GM23248 (cell line): ENCODE results near the gene ANGPT4. TPM values are rescaled to one million over a fixed set of nuclear protein-coding genes. Genes with fewer than 3 reads are reported as not detected.

ENCODE experiments used
- DNase-seq: peaks from one replicate; pipeline ENCODE4 v3.0.0-alpha.2; 2015
- H2AFZ ChIP-seq: fragments of 200-600 bp; sonication (generic); 2 replicates; pipeline ENCODE4 v1.6.1; 2016; ENCODE audit warnings: antibody characterized with exemption
- H3F3A ChIP-seq: fragments of 200-600 bp; sonication (generic); 2 replicates; pipeline ENCODE4 v1.6.1; 2016; ENCODE audit warnings: mild to moderate bottlenecking, antibody characterized with exemption, mixed run types; ENCODE audit not compliant: insufficient read depth
- H3K27ac ChIP-seq: fragments of 200-600 bp; sonication (generic); 2 replicates; pipeline ENCODE4 v1.5.1; 2016; ENCODE audit warnings: mild to moderate bottlenecking
- H3K27me3 ChIP-seq: fragments of 200-600 bp; sonication (generic); replicated peaks from 2 replicates; pipeline ENCODE4 v1.6.1; 2016; ENCODE audit warnings: mild to moderate bottlenecking; ENCODE audit not compliant: insufficient read depth
- H3K36me3 ChIP-seq: fragments of 200-600 bp; sonication (generic); 2 replicates; pipeline ENCODE4 v1.6.1; 2016; ENCODE audit warnings: low read depth, mild to moderate bottlenecking
- H3K4me1 ChIP-seq: fragments of 200-600 bp; sonication (generic); 2 replicates; pipeline ENCODE4 v1.6.1; 2016; ENCODE audit warnings: mild to moderate bottlenecking; ENCODE audit not compliant: insufficient read depth
- H3K4me2 ChIP-seq: fragments of 200-600 bp; sonication (generic); one replicate; pipeline ENCODE4 v1.6.1; 2016; ENCODE audit warnings: mild to moderate bottlenecking; ENCODE audit not compliant: unreplicated experiment
- H3K4me3 ChIP-seq: fragments of 200-600 bp; sonication (generic); 2 replicates; pipeline ENCODE4 v1.5.1; 2016; ENCODE audit warnings: mild to moderate bottlenecking
- H3K79me2 ChIP-seq: fragments of 200-600 bp; sonication (generic); 2 replicates; pipeline ENCODE4 v1.6.1; 2016; ENCODE audit warnings: mild to moderate bottlenecking; ENCODE audit not compliant: insufficient read depth
- H3K9ac ChIP-seq: fragments of 200-600 bp; sonication (generic); 2 replicates; pipeline ENCODE4 v1.6.1; 2016; ENCODE audit warnings: mild to moderate bottlenecking
- H3K9me2 ChIP-seq: fragments of 200-600 bp; sonication (generic); 2 replicates; pipeline ENCODE4 v1.6.1; 2016; ENCODE audit warnings: mixed run types, mild to moderate bottlenecking, moderate library complexity; ENCODE audit not compliant: insufficient read depth
- H3K9me3 ChIP-seq: fragments of 200-600 bp; sonication (generic); one replicate; pipeline ENCODE4 v1.6.1; 2017; ENCODE audit warnings: low read depth
- H4K20me1 ChIP-seq: fragments of 200-600 bp; sonication (generic); 2 replicates; pipeline ENCODE4 v1.6.0; 2016; ENCODE audit not compliant: insufficient read depth
- EZH2 ChIP-seq: fragments of 200-600 bp; sonication (generic); IDR thresholded peaks from 2 replicates; pipeline ENCODE4 v1.6.1; 2018; ENCODE audit warnings: antibody characterized with exemption, mild to moderate bottlenecking; ENCODE audit not compliant: insufficient read depth, poor library complexity, severe bottlenecking
- EZH2phosphoT487 ChIP-seq: fragments of 200-600 bp; sonication (generic); IDR thresholded peaks from 2 replicates; pipeline ENCODE4 v1.6.1; 2018; ENCODE audit warnings: antibody characterized with exemption, moderate library complexity, mild to moderate bottlenecking, low read depth; ENCODE audit not compliant: insufficient read depth
- WGBS, 2 experiments: methylation state at CpG; one replicate each; pipeline ENCODE4 v1.1.6; 2015 to 2017; ENCODE audit warnings: low lambda C conversion rate in 2 of 2, low coverage in 1 of 2; ENCODE audit errors: missing lambda C conversion rate in 2 of 2; 5-methylcytosine and 5-hydroxymethylcytosine counted together
- in situ Hi-C: fragments of 300-500 bp; cut with MboI; formaldehyde crosslinking; loops from 2 replicates; pipeline ENCODE4 v1.15.0; 2020
- polyA plus RNA-seq: library from polyadenylated mRNA; unstranded; fragments of >200 nt; fragmentation: Nextera tagmentation; extraction: Ambion mirVana; gene quantifications from 2 replicates; pipeline ENCODE4 v1.2.1, GENCODE V29; 2016
- total RNA-seq: library from RNA; depleted of rRNA; stranded (reverse); fragments of >200 nt; shearing (Covaris generic); gene quantifications from 2 replicates; pipeline ENCODE4 v1.2.3, GENCODE V29; 2014

ANGPT4 gene
- total and polyA plus RNA-seq, 2 experiments from 2014 or later: not detected

GRCh38 chr20:871948-872347 lies 44.2 kb downstream of the ANGPT4 start:
- Histone ChIP-seq H3F3A (no peaks in the 10 kb centered on the region), H2AFZ (no peak overlapping the region), H3K9me3 (no peaks in the 10 kb centered on the region), H3K9me2 (no peaks in the 10 kb centered on the region), H3K4me3 (no peak overlapping the region), H3K27me3 (0 out of 2 replicates have a peak, but pooled peaks cover 12% of the 10 kb centered on the region), H3K4me2 (no peak overlapping the region), H3K79me2 (no peaks in the 10 kb centered on the region), H3K27ac (no peak overlapping the region), H4K20me1 (no peaks in the 10 kb centered on the region), H3K4me1 (no peaks in the 10 kb centered on the region), H3K36me3 (no peaks in the 10 kb centered on the region), H3K9ac (no peak overlapping the region)
- DNase-seq: no peak
- 37 to 41% methylated on average over 2 of the region's 2 CpGs for WGBS, 2 experiments
- TF ChIP-seq EZH2phosphoT487 (no peak), EZH2 (no peak)
- in situ Hi-C loops: no loop called here

- H3K36me3 ChIP-seq: no peaks in the 10 kb centered on the region
- no peaks in the 10 kb centered on the region for H3F3A ChIP-seq
- DNase-seq: no peak
- in situ Hi-C loops: no loop called here
- H4K20me1 ChIP-seq: no peaks in the 10 kb centered on the region
- H3K79me2 ChIP-seq: no peaks in the 10 kb centered on the region
- H3K9me2 ChIP-seq: no peaks in the 10 kb centered on the region
- no peak overlapping the region for H3K4me2 ChIP-seq
- H3K4me1 ChIP-seq: no peaks in the 10 kb centered on the region
- no peak for TF ChIP-seq EZH2phosphoT487
- TF ChIP-seq EZH2: no peak
- H3K27me3 ChIP-seq: 0 out of 2 replicates have a peak, but pooled peaks cover 12% of the 10 kb centered on the region
- H2AFZ ChIP-seq: no peak overlapping the region
- H3K9ac ChIP-seq: no peak overlapping the region
- H3K9me3 ChIP-seq: no peaks in the 10 kb centered on the region
- H3K4me3 ChIP-seq: no peak overlapping the region
- H3K27ac ChIP-seq: no peak overlapping the region
Measured at GRCh38 chr20:871436-871835, 44.7 kb downstream of the ANGPT4 start.

GRCh38 chr20:870758-871157 lies 45.4 kb downstream of the ANGPT4 start:
- DNase-seq: no peak
- in situ Hi-C loops: no loop called here
- Histone ChIP-seq H3K9me2 (no peaks in the 10 kb centered on the region), H3K27ac (no peak overlapping the region), H3K27me3 (0 out of 2 replicates have a peak, but pooled peaks cover 12% of the 10 kb centered on the region), H4K20me1 (no peaks in the 10 kb centered on the region), H3K4me2 (no peak overlapping the region), H2AFZ (no peak overlapping the region), H3K36me3 (no peaks in the 10 kb centered on the region), H3K4me3 (no peak overlapping the region), H3K9ac (no peak overlapping the region), H3K4me1 (no peaks in the 10 kb centered on the region), H3K79me2 (no peaks in the 10 kb centered on the region), H3K9me3 (no peaks in the 10 kb centered on the region), H3F3A (no peaks in the 10 kb centered on the region)
- TF ChIP-seq EZH2phosphoT487: no peak
- TF ChIP-seq EZH2: no peak
- 39 to 50% methylated on average over 3 of the region's 3 CpGs for WGBS, 2 experiments

- H3K36me3 ChIP-seq: no peaks in the 10 kb centered on the region
- DNase-seq: no peak
- in situ Hi-C loops: no loop called here
- no peaks in the 10 kb centered on the region for H4K20me1 ChIP-seq
- H3K79me2 ChIP-seq: no peaks in the 10 kb centered on the region
- H3F3A ChIP-seq: no peaks in the 10 kb centered on the region
- no peaks in the 10 kb centered on the region for H3K9me3 ChIP-seq
- H3K4me3 ChIP-seq: no peak overlapping the region
- H3K9ac ChIP-seq: no peak overlapping the region
- H3K4me1 ChIP-seq: no peaks in the 10 kb centered on the region
- H3K4me2 ChIP-seq: no peak overlapping the region
- H3K27me3 ChIP-seq: 0 out of 2 replicates have a peak, but pooled peaks cover 12% of the 10 kb centered on the region
- H3K9me2 ChIP-seq: no peaks in the 10 kb centered on the region
- TF ChIP-seq EZH2phosphoT487: no peak
- TF ChIP-seq EZH2: no peak
- no peak overlapping the region for H3K27ac ChIP-seq
- WGBS, 2 experiments: 43 to 46% methylated on average over 5 of the region's 5 CpGs
- no peak overlapping the region for H2AFZ ChIP-seq
Measured at GRCh38 chr20:869606-870005, 46.5 kb downstream of the ANGPT4 start.

- no peak overlapping the region for H2AFZ ChIP-seq
- H3K9me3 ChIP-seq: no peaks in the 10 kb centered on the region
- no peak for DNase-seq
- no peaks in the 10 kb centered on the region for H3K79me2 ChIP-seq
- in situ Hi-C loops: no loop called here
- H3K4me2 ChIP-seq: no peak overlapping the region
- H3K9ac ChIP-seq: no peak overlapping the region
- WGBS, 2 experiments: 85 to 86% methylated on average over 9 of the region's 9 CpGs
- 0 out of 2 replicates have a peak, but pooled peaks cover 12% of the 10 kb centered on the region for H3K27me3 ChIP-seq
- TF ChIP-seq EZH2: no peak
- TF ChIP-seq EZH2phosphoT487: no peak
- no peaks in the 10 kb centered on the region for H3K9me2 ChIP-seq
- no peaks in the 10 kb centered on the region for H3K36me3 ChIP-seq
- no peaks in the 10 kb centered on the region for H4K20me1 ChIP-seq
- H3K4me3 ChIP-seq: no peak overlapping the region
- H3K4me1 ChIP-seq: no peaks in the 10 kb centered on the region
- no peak overlapping the region for H3K27ac ChIP-seq
- H3F3A ChIP-seq: no peaks in the 10 kb centered on the region
Measured at GRCh38 chr20:868279-868678, 47.9 kb downstream of the ANGPT4 start.
